GM23338 (cell line): ENCODE results near the gene ATP8A2. TPM values are rescaled to one million over a fixed set of nuclear protein-coding genes. Genes with fewer than 3 reads are reported as not detected.

Experiments
- ATAC-seq: fragments of 200-7000 bp; cut with Tn5 transposase; 3 replicates; pipeline ENCODE4 v1.9.1; 2020
- DNase-seq: peaks from one replicate; pipeline ENCODE4 v3.0.0-alpha.2; 2015; ENCODE audit warnings: low spot score
- H2AFZ ChIP-seq: fragments of 200-600 bp; sonication (generic); 2 replicates; pipeline ENCODE4 v1.8.0; 2016; ENCODE audit warnings: antibody characterized with exemption, mild to moderate bottlenecking, moderate library complexity
- H3F3A ChIP-seq: fragments of 200-600 bp; sonication (generic); replicated peaks from 2 replicates; pipeline ENCODE4 v1.8.0; 2017; ENCODE audit warnings: antibody characterized with exemption, mixed run types, low read depth
- H3K27ac ChIP-seq: fragments of 200-600 bp; sonication (generic); 2 replicates; pipeline ENCODE4 v1.6.1; 2016; ENCODE audit warnings: low read depth
- H3K27me3 ChIP-seq: fragments of 200-600 bp; sonication (generic); 2 replicates; pipeline ENCODE4 v1.8.0; 2016; ENCODE audit warnings: mild to moderate bottlenecking, mixed run types, moderate library complexity; ENCODE audit not compliant: insufficient read depth
- H3K36me3 ChIP-seq: fragments of 200-600 bp; sonication (generic); 2 replicates; pipeline ENCODE4 v1.8.0; 2016; ENCODE audit warnings: mild to moderate bottlenecking; ENCODE audit not compliant: insufficient read depth
- H3K4me1 ChIP-seq: fragments of 200-600 bp; sonication (generic); 2 replicates; pipeline ENCODE4 v1.8.0; 2016; ENCODE audit warnings: mild to moderate bottlenecking, moderate library complexity; ENCODE audit not compliant: insufficient read depth
- H3K4me2 ChIP-seq: fragments of 200-600 bp; sonication (generic); 2 replicates; pipeline ENCODE4 v1.7.1; 2017; ENCODE audit warnings: mixed run types
- H3K4me3 ChIP-seq: fragments of 200-600 bp; sonication (generic); 2 replicates; pipeline ENCODE4 v1.6.1; 2016; ENCODE audit warnings: mixed run types
- H3K79me2 ChIP-seq: fragments of 200-600 bp; sonication (generic); replicated peaks from 2 replicates; pipeline ENCODE4 v1.8.0; 2017; ENCODE audit warnings: mild to moderate bottlenecking; ENCODE audit not compliant: insufficient read depth
- H3K9me2 ChIP-seq: fragments of 200-600 bp; sonication (generic); 2 replicates; pipeline ENCODE4 v1.8.0; 2017; ENCODE audit not compliant: insufficient read depth
- H4K20me1 ChIP-seq: fragments of 200-600 bp; sonication (generic); replicated peaks from 2 replicates; pipeline ENCODE4 v1.8.0; 2017; ENCODE audit warnings: mild to moderate bottlenecking; ENCODE audit not compliant: insufficient read depth
- H3K27ac Mint-ChIP-seq: 2 replicates; pipeline ENCODE4 v1.8.0; 2020; ENCODE audit warnings: inconsistent platforms, mild to moderate bottlenecking, moderate library complexity, mixed read lengths
- H3K27me3 Mint-ChIP-seq: 3 replicates; pipeline ENCODE4 v1.8.0; 2022; ENCODE audit warnings: low read depth, mild to moderate bottlenecking, moderate library complexity, mixed read lengths, inconsistent platforms; ENCODE audit not compliant: insufficient read depth, poor library complexity
- H3K36me3 Mint-ChIP-seq: 3 replicates; pipeline ENCODE4 v1.8.0; 2021; ENCODE audit warnings: low read depth, mild to moderate bottlenecking, inconsistent platforms, moderate library complexity, mixed read lengths
- H3K4me1 Mint-ChIP-seq: 3 replicates; pipeline ENCODE4 v1.8.0; 2020; ENCODE audit warnings: mild to moderate bottlenecking, inconsistent platforms, mixed read lengths
- H3K4me3 Mint-ChIP-seq: 3 replicates; pipeline ENCODE4 v1.8.0; 2021; ENCODE audit warnings: moderate library complexity, mild to moderate bottlenecking, inconsistent platforms, mixed read lengths
- H3K9me3 Mint-ChIP-seq: 3 replicates; pipeline ENCODE4 v1.8.0; 2020; ENCODE audit warnings: moderate library complexity, mild to moderate bottlenecking, inconsistent platforms, mixed read lengths
- CREB1 ChIP-seq: fragments of 250-450 bp; sonication (Bioruptor Pico); IDR thresholded peaks from 2 replicates; pipeline ENCODE4 v1.5.0; 2020; ENCODE audit warnings: low read depth, mild to moderate bottlenecking, moderate library complexity
- CTCF ChIP-seq, 2 experiments: fragments of 200-600 bp in 1 of 2; sonication (generic) in 1 of 2; conservative IDR thresholded peaks; 2 replicates each; pipeline versions ENCODE4 v1.5.1 to v1.6.1; 2016 to 2017; ENCODE audit warnings: antibody characterized with exemption in 2 of 2, low read depth in 2 of 2, mild to moderate bottlenecking in 2 of 2, moderate library complexity in 1 of 2
- ETS1 ChIP-seq: IDR thresholded peaks from 2 replicates; pipeline ENCODE4 v1.6.1; 2016; ENCODE audit warnings: antibody characterized with exemption
- EZH2 ChIP-seq: fragments of 200-600 bp; sonication (generic); IDR thresholded peaks from one replicate; pipeline ENCODE4 v1.8.0; 2017; ENCODE audit warnings: antibody characterized with exemption, mild to moderate bottlenecking, low read depth; ENCODE audit not compliant: unreplicated experiment
- EZH2phosphoT487 ChIP-seq: fragments of 200-600 bp; sonication (generic); IDR thresholded peaks from one replicate; pipeline ENCODE4 v1.8.1; 2018; ENCODE audit warnings: antibody characterized with exemption; ENCODE audit not compliant: unreplicated experiment
- JUNB ChIP-seq: IDR thresholded peaks from one replicate; pipeline ENCODE4 v1.6.1; 2016; ENCODE audit warnings: antibody characterized with exemption; ENCODE audit not compliant: unreplicated experiment
- NANOG ChIP-seq: IDR thresholded peaks from 2 replicates; pipeline ENCODE4 v1.6.1; 2016; ENCODE audit warnings: antibody characterized with exemption, borderline replicate concordance
- POLR2AphosphoS5 ChIP-seq: IDR thresholded peaks from 2 replicates; pipeline ENCODE4 v1.6.1; 2016; ENCODE audit warnings: antibody characterized with exemption, low read depth
- REST ChIP-seq: IDR thresholded peaks from one replicate; pipeline ENCODE4 v1.6.1; 2018; ENCODE audit warnings: antibody characterized with exemption; ENCODE audit not compliant: unreplicated experiment
- STAT1 ChIP-seq: IDR thresholded peaks from one replicate; pipeline ENCODE4 v1.6.1; 2016; ENCODE audit warnings: antibody characterized with exemption; ENCODE audit not compliant: unreplicated experiment
- ZNF114 ChIP-seq: fragments of 250-450 bp; sonication (Bioruptor Pico); IDR thresholded peaks from 2 replicates; pipeline ENCODE4 v1.5.0; 2020; ENCODE audit warnings: mild to moderate bottlenecking, moderate library complexity
- ZNF331 ChIP-seq: fragments of 250-450 bp; sonication (Bioruptor Pico); IDR thresholded peaks from 2 replicates; pipeline ENCODE4 v1.5.0; 2020; ENCODE audit warnings: low read depth, mild to moderate bottlenecking, moderate library complexity
- ZNF462 ChIP-seq: fragments of 250-450 bp; sonication (Bioruptor Pico); IDR thresholded peaks from 2 replicates; pipeline ENCODE4 v1.5.0; 2020; ENCODE audit warnings: mild to moderate bottlenecking, moderate library complexity
- polyA plus RNA-seq: library from polyadenylated mRNA; unstranded; fragments of >200 nt; fragmentation: Nextera tagmentation; extraction: Ambion mirVana; gene quantifications from 2 replicates; pipeline ENCODE4 v1.2.1, GENCODE V29; 2016
- total RNA-seq: library from RNA; depleted of rRNA; stranded (reverse); fragments of >200 nt; shearing (Covaris generic); gene quantifications from 2 replicates; pipeline ENCODE4 v1.2.3, GENCODE V29; 2014

Gene ATP8A2
- total and polyA plus RNA-seq, 2 experiments from 2014 or later: 5.7 to 8.8 TPM

- Histone ChIP-seq H3K27ac (no peak overlapping the region), H3K27me3 (no peaks in the 10 kb centered on the region), H3F3A (no peaks in the 10 kb centered on the region), H3K4me1 (no peaks in the 10 kb centered on the region; the same call in 1 of the 2 replicates), H3K79me2 (no peaks in the 10 kb centered on the region), H3K4me2 (no peak overlapping the region), H4K20me1 (no peaks in the 10 kb centered on the region), H2AFZ (no peak overlapping the region), H3K36me3 (no peaks in the 10 kb centered on the region), H3K9me2 (no peaks in the 10 kb centered on the region), H3K4me3 (no peak overlapping the region)
- peaks cover 6% of the 10 kb centered on the region for H3K27me3 Mint-ChIP-seq
- no peaks in the 10 kb centered on the region for H3K9me3 Mint-ChIP-seq
- DNase-seq: no peak
- H3K4me3 Mint-ChIP-seq: no peak overlapping the region
- H3K36me3 Mint-ChIP-seq: no peaks in the 10 kb centered on the region
- peaks cover 8% of the 10 kb centered on the region; the same call in 2 of the 3 replicates for H3K4me1 Mint-ChIP-seq
- no peak overlapping the region for H3K27ac Mint-ChIP-seq
- TF ChIP-seq EZH2: no peak
- no peak for TF ChIP-seq POLR2AphosphoS5
- no peak for TF ChIP-seq ZNF331 (CRISPR knock-in tag)
- TF ChIP-seq JUNB: no peak
- no peak for TF ChIP-seq NANOG
- no peak for TF ChIP-seq CREB1 (CRISPR knock-in tag)
- TF ChIP-seq CTCF (conservative IDR thresholded peaks at IDR 0.05; ENCODE audit: low read depth in 2 of 2): no peak
- no peak for TF ChIP-seq EZH2phosphoT487
- TF ChIP-seq STAT1: no peak
- TF ChIP-seq ZNF462 (CRISPR knock-in tag): no peak
- TF ChIP-seq ZNF114 (CRISPR knock-in tag): no peak
- no peak for TF ChIP-seq REST
- TF ChIP-seq ETS1: no peak
- ATAC-seq: no peak; the same call in 2 of the 3 replicates
These were observed 129.5 kb downstream of the ATP8A2 start for GRCh38 chr13:25501231-25501630.
